Caki2 (cell line): ENCODE data around the gene ACSL4. TPM values are rescaled to one million over a fixed set of nuclear protein-coding genes. Genes with fewer than 3 reads are reported as not detected.
"Not testable (repeated sequence)": the region's sequence is repeated elsewhere in the genome, so short reads cannot be mapped to it uniquely, and the experiment has no call there.

Experiments used
- DNase-seq: peaks from one replicate; pipeline ENCODE4 v3.0.0-alpha.2; 2015; ENCODE audit warnings: low read depth
- in situ Hi-C: cut with HindIII; loops from 2 replicates; pipeline ENCODE4 v1.10.0; 2016; ENCODE audit warnings: low sequenced_read_pairs, low pct_unique_long_range_greater_than_20kb, mixed read lengths
- total RNA-seq: library from RNA; depleted of rRNA; stranded (reverse); fragments of >200 nt; shearing (Covaris generic); gene quantifications from 2 replicates; pipeline ENCODE4 v1.2.3, GENCODE V29; 2014; ENCODE audit warnings: low replicate concordance; rRNA removed

ACSL4 gene
- 32.4 and 56.8 TPM in 2 replicates for total RNA-seq

DNA sequence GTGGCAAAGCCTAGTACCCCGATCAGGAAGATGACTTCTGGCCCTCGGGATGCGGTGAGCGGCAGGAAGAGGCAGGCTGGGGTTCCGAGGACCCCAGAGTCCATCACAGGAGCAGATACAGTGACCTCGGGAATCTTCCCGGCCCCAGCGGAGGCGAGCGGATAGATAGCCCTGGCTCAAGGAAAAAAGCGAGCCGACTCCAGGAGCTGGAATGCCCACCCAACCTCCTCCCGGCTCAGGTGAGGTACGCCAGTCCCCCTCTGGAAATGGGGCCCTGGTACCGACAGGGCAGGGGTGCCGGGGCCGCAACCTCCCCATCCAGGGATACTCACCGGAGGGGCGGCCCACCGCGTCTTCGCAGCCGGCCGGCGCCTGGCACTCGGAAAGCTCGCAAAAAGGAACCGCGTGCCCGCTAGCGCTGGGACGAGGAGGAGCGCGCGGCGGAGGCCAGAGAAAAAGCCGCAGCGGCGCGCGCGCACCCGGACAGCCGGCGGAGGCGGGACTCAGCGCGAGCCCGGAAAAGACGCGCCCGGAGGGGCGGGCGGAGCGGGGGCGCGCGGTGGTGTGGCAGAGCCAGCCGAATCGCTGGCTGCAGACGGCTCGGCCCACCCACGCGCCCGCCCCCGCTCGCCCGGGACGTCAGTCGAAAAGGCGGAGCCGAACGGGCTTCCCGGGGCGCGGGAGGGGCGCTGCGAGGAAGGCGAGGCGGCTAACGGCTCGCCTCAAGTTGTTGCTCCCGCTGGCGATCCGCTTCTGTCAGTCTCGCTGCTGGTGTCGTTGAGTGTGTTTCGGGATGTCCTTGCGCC is at the start of gene ACSL4:
TSS of gene ACSL4 (minus strand) at position 451 of the 806 bp plus-strand sequence. CDS start 49,894 bp downstream, outside the sequence.
- in situ Hi-C loops, result no loop called here

DNA sequence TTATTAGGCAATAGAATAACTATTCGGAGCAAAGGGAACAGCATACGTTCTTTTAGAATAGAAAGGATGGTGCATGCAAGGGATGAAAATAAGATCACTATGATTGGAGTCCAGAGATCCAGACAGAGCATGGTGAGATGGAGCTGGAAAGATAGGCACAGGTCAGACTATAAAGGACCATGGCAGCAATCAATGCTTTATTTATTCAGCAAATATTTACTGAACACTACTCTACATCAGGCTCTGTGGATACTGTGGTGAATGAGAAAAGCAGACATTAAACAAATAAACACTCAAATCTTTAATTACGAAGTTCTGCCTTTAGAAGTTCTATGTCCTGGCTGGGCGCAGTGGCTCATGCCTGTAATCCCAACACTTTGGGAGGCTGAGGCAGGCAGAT is 44.7 kb upstream of the ACSL4 start:
- no peak for DNase-seq
- in situ Hi-C loops, result no loop called here

More for the DNA sequence above, at the start of gene ACSL4:
- DNase-seq, result peak; percentile 82

DNA sequence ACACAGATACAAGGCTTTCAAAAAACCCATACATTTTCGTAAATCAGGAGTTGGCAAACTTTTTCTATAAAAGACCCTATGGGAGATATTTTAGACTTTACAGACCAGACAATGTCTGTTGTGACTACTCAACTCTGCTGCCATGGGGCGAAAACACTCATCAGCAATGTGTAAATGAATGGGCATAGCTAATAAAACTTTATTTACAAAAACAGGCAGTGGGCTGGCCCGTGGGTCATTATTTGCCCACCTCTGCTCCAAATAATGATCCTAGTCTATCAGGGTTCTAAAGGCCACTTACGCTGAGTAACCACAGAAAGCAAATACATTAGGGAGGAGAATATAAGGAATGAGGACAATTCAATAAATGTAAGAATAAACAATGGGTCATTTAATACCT is 43.9 kb upstream of the ACSL4 start:
- in situ Hi-C loops, result no loop called here
- DNase-seq, result no peak

DNA sequence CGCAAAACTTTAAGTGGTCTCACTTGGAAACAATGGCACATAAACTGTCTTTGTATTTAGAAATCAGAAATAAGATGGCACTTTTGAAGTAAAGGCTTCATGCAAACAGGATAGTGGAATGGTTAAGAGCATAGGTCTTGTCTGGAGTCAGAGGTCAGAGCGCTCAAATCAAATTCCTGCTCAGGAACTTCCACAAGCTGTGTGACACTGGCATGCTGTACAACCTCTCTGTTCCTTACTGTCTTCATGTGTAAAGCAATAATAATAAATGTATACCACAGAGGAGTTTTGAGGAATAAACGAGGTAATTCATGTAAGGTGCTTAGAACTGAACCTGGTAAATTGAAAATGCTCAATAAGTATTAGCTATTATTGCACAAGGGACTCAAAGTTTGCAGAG is 43.4 kb upstream of the ACSL4 start:
- in situ Hi-C loops, result no loop called here

DNA sequence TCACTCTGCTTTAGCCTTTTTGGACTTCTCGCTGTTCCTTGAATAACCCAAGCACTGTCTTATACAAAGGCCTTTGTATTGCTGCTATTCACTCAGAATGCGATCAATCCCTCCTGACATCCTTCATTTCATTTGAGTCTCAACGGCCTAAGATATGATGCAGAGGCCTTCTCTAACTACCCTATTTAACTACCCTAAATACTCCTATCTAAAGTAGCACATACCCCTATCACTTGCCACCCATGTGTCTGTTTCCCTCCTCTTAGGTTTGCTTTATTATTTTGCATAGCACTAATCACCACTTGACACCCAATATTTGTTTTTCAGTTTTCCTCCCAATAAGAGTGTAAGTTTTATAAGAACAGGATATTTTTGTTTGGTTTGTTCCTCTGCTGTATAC is 42.3 kb upstream of the ACSL4 start:
- in situ Hi-C loops, result no loop called here
- no peak for DNase-seq

More for the DNA sequence above, 43.4 kb upstream of the ACSL4 start:
- no peak for DNase-seq

DNA sequence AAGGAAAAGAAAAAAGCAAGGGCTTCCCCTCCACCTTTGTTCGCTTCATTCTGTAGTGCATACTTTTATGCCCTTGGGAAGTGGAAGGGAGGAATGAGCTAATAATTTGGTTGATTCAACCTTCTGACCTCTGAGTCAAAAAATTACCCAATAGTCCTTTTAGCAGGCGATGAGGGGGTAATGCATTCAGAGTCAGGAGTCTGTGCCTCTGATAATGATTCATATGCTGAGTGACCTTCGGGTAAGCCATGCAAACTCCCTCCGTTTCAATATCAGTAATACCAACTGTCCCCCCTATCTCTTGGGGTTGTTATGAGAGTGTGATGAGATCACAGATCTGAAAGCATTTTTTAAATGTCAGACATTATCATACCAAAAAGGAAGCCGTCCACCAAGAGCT is 41.6 kb upstream of the ACSL4 start:
- DNase-seq, result peak; percentile 35
- in situ Hi-C loops, result no loop called here

DNA sequence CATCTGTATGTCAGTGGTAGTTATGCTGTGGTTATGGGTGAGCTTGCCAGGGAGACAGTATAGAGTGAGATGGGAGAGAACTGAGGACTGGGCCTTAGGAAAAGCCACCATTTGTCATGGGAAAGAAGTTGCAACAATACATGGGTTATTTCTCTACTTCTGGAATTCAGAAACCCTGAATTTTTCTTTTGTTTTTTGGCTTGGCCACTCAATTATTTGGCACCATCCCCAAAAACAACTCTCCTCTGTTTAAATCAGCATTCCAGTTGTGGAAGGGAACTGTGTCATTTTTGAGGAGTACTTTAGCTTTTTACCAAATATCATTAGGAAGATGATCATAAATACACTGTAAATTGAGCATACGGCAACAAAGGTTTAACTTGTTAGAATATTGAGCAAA is 41.1 kb upstream of the ACSL4 start:
- in situ Hi-C loops, result no loop called here
- no peak for DNase-seq

DNA sequence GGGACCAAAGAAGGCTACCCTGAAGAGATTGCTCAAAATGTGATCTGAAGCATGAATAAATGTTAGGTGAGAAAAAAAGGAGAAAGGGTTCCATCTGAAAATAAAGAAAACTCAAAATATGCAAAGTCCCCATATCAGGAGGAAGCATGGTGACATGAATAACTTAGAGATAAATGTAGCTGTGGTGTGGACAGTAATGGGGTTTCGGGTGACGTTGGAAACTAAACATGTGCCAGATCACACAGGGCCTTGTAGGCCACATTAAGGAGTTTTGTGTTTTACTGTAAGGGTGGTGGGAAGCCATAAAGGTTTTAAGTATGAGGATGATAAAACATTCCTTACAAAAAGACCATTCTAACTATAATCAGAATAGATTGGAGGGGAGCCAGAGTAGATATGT is 40.3 kb upstream of the ACSL4 start:
- no peak for DNase-seq
- in situ Hi-C loops, result no loop called here

DNA sequence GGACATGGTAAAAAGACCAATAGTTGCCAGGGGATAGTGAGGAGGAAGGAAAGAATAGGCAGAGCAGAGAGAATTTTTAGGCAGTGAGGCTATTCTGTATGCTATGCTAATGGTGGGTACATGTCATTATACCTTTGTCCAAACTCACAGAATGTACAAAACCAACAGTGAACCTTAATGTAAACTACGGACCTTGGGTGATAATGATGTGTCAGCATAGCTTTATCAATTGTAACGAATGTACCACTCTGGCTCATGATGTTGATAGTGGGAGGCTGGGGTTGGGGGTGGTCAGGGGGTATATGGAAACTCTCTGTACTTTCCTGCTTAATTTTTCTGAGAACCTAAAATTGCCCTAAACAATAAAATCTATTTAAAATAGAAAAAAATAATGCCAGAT is 37.7 kb upstream of the ACSL4 start:
- in situ Hi-C loops, result no loop called here
- no peak for DNase-seq

DNA sequence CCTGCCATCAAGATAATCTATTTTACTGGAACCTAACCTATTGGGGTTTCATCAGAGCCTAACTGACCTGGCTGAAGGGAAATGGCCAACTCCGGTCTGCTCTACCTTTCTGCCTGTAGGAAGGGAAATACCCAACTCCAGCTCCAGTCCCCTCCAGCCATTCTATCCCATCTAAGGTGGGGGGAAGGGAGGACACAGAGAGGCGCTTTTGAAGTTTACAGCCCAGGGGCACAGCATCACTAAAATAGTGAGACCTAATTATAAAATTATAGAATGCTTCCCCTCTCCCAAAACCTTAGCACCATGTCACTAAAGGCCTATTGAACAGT is 27.8 kb upstream of the ACSL4 start:
- no peak for DNase-seq
- in situ Hi-C loops, result no loop called here

DNA sequence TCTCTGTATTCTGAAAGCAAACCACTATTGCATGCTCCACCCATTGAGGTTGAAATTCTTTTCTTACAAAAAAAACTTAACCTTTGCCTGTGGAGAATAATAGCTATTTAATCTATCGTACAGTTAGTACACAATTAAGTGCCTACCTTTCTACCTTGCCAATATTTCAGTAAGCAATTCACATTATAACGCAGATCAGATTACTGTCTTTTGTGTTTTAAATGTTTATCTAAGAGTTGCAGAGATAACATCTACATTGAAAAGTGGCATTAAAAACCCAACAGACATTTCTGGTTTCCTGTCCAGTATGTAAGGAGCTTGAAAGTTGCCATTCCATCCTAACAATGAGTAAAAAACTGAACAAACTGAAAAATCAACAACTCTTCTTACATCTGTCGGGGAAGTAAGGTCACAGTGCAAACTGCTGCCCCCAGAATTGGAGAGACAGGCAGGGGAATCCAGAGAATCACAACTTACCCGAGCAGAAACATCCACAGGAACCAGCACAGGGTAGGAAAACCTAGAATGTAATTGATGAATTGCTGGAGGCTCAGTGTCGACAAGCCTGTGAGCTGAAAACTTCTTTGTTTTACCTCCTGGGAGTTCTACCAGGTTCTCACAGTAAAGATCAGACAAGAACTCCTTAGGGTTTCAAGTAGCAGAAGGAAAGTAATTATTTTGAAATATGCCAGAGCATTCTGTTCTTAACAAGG is 27.3 kb upstream of the ACSL4 start:
- DNase-seq, result no peak
- in situ Hi-C loops, result no loop called here

DNA sequence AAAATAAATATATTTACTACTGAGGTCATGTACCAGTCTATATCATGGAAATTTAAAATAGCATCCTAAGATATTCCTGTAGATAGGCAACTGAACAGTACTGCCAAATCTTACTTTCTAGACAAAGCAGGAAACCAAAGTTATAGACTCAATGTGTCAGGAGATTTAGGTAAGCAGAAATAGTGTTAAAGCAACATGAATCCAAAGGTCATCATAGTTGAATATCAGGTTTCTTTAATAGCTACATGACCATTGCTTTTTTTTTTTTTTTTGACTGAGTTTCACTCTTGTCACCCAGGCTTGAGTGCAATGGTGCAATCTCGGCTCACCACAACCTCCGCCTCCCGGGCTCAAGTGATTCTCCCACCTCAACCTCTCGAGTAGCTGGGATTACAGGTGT is 20.2 kb upstream of the ACSL4 start:
- in situ Hi-C loops, result no loop called here
- DNase-seq, result no peak

DNA sequence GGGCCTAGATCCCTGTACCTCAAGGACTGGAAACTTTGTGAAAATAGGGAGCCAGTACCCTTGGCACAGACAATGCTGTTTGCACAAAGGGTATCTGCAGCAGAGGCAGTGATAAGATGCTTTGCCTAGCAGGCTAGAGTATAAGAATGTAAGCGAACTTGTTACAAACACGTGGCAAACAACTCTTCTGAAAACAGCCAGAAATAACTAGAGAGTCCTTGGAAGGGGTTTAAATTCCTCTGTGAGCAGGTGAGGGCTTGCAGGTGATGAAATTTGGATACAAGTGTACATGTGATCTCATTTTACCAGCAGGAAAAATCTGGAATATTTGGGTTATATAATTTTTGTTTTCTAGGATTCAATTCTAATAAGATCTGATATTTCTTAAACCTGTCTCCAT is 18.6 kb upstream of the ACSL4 start:
- DNase-seq, result no peak
- in situ Hi-C loops, result no loop called here

DNA sequence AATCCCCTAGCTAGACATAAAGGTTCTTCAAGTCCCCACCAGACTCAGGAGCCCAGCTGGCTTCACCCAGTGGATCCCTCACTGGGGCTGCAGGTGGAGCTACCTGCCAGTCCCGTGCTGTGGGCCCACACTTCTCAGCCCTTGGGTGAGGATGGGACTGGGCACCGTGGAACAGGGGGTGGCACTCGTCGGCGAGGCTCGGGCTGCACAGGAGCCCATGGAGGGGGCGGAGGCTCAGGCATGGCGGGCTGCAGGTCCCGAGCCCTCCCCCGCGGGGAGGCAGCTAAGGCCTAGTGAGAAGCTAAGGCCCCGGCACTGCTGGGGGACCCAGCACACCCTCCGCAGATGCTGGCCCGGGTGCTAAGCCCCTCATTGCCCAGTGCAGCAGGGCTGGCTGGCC is 16.1 kb upstream of the ACSL4 start:
- no peak for DNase-seq
- in situ Hi-C loops, result no loop called here

DNA sequence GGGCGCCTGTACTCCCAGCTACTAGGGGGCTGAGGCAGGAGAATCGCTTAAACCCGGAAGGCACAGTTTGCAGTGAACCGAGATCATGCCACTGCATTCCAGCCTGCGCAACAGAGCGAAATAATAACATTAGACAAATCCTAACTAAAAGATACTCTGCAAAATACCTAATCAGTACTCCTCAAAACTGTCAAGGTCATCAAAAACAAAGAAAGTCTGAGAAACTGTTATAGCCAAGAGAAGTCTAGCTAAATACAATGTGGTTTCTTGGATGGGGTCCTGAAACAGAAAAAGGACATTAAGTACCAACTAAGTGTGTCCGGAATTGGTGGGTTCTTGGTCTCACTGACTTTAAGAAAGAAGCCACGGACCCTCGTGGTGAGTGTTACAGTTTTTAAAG is 14.6 kb upstream of the ACSL4 start:
- in situ Hi-C loops, result no loop called here
- DNase-seq, result no peak

DNA sequence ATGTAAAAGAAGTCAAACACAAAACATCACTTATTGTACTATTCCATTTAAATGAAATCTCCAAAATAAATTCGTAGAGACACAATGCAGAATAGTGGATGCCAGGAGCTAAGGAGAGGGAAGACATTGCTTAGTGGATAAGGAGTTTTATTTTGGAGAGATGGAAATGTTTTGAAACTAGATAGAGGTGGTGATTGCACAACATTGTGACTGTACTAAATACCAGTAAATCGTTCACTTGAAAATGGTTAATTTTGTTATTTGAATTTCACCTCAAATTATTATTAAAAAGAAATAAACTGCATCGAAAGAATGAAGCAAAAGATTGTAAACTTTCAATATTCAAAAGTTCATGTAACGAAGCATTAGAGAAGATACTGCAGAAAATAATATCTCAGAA is 9.7 kb upstream of the ACSL4 start:
- in situ Hi-C loops, result no loop called here
- no peak for DNase-seq

DNA sequence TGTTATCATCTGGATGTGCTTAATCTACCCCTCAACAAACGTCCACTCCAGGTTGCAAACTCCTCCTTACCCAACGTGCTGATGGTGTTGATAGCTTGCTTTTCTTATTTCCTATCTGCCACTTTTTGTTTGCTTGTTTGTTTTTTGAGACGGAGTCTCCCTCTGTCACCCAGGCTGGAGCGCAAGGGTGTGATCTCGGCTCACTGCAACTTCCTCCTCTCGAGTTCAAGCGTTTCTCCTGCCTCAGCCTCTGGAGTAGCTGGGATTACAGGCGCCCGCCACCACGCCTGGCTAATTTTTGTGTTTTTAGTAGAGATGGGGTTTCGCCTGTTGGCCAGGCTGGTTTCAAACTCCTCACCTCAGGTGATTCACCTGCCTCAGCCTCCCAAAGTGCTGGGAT is 7.8 kb upstream of the ACSL4 start:
- in situ Hi-C loops, DNase-seq: not testable (repeated sequence)

DNA sequence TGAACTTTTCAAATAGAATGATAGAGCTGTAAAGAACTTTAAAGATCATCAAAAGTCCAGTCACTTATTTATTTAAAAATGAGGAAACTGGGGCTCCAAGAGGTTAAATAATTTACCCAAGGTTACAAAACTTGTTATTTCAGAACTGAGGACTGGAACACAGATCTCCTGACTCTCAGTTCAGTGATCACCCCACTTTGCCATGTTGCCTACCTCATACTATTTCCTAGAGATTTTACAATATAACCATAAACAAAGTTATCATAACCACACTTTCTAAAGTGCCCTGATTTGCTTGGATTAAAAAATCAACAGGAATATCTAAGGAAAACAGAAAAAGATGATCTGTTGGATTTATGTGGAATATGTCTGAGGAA is 7.4 kb upstream of the ACSL4 start:
- in situ Hi-C loops, result no loop called here
- no peak for DNase-seq

DNA sequence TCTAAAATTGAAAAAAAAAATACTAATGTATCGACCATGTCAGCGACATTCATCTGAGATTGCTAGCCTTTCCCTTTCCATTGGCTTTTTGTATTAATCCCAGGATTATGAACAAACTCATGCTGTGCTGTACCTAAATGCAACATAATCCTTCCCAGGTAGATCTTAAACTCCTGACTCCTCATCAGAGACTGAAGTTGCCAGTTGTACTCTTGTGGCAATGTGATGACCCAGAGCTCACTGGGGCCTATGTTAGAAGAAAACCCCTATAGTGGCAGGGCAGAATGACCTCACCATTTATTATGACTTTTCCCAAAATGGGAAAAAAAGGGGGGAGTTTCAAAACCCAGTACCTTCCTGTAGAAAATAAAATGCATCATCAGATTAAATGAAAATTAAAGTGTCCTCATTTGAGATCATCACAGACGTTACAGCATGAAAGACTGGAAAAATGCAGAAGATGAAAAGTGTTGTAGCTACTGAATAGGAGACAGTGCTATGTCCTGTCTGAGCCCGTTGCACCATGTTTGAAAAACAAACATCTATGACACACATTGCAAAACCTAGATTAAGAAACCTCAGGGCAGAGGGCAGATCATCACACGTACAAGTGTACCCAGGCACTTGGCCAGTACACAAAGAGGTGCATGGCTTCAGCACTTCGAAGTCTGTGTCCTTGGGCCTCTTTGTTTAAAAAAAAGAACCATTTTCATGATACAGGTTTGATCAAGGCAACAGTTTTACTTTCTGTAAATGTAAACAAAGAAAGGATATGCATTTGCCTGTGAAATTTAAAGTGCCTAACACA is 6.8 kb upstream of the ACSL4 start:
- in situ Hi-C loops, result no loop called here
- no peak for DNase-seq
